GM12874 (cell line): ENCODE data around the gene ATP13A4.

ENCODE experiments used
- CTCF ChIP-seq: IDR thresholded peaks from 2 replicates; pipeline ENCODE4 v1.5.1; 2011; ENCODE audit warnings: low read depth, mild to moderate bottlenecking, control low read depth, low read length, moderate library complexity; ENCODE audit not compliant: insufficient read depth

The ATP13A4 gene

GRCh38 chr3:193592841-193593667 lies 38.4 kb upstream of the ATP13A4 start, which contains the start of gene OPA1:
Gene OPA1, plus strand, starts transcription at chr3:193593208. Its CDS starts 170 bp downstream, at chr3:193593378.
- TF ChIP-seq CTCF = no peak

- no peak for TF ChIP-seq CTCF
Measured at GRCh38 chr3:193590088-193590856, 35.6 kb upstream of the ATP13A4 start.

GRCh38 chr3:193589616-193590015 lies 34.9 kb upstream of the ATP13A4 start:
- TF ChIP-seq CTCF = no peak

GRCh38 chr3:193589129-193589528 lies 34.4 kb upstream of the ATP13A4 start:
- no peak for TF ChIP-seq CTCF

GRCh38 chr3:193586526-193586925 lies 31.8 kb upstream of the ATP13A4 start:
- no peak for TF ChIP-seq CTCF

DNA sequence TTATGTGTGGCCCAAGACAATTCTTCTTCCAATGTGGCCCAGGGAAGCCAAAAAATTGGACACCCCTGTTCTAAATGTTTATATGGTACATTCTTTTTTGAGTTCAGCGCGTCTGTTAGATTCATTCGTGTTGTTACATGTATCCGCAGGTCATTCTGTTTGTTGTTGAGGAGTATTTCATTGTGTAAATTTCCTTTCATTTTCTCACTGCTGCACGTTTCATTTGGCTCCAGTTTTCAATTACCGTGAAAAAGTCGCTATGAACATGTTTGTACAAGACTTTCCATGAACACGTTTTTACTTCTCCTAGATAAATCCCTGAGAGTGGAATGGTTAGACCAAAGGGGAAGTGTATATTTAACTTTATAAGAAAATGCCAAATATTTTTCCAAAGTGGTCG lies 30.8 kb upstream of the ATP13A4 start:
- no peak for TF ChIP-seq CTCF

DNA sequence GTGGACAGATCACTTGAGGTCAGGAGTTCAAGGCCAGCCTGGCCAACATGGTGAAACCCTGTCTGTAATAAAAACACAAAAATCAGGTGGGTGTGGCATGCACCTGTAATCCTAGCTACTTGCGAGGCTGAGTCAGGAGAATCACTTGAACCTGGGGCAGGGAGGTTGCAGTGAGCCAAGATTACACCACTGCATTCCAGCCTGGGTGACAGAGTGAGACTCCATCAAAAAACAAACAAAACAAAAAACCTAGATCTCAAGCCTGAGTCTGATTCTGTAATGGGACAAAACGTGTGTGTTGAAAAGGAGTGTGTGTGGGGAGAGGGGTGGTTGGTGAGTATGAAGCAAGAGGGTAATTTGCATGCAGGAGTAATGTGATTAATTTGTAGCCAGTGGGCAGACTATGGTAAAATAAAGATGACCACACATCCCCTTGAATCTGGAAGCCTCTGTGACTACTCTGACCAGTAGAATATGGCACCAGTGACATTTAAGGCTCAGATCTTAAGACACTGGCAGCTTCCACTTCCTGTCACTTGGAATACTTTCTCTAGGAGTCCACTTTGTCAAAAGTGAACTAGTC lies 19.9 kb upstream of the ATP13A4 start:
- TF ChIP-seq CTCF = no peak
